WI38 (cell line): ENCODE data around the gene POU1F1.

Experiments
- H3K4me3 ChIP-seq: 2 replicates; pipeline ENCODE4 v1.5.1; 2011; ENCODE audit warnings: low read depth, mild to moderate bottlenecking, control low read depth, low read length
- CTCF ChIP-seq: IDR thresholded peaks from 2 replicates; pipeline ENCODE4 v1.5.1; 2012; ENCODE audit warnings: low read depth, mild to moderate bottlenecking, control low read depth, low read length

POU1F1 gene

GRCh38 chr3:87272718-87273341, 3.6 kb downstream of the POU1F1 start:
- H3K4me3 ChIP-seq, result no peak overlapping the region
- TF ChIP-seq CTCF, result no peak

GRCh38 chr3:87270908-87271700, 5.3 kb downstream of the POU1F1 start:
- TF ChIP-seq CTCF, result no peak
- no peak overlapping the region for H3K4me3 ChIP-seq

GRCh38 chr3:87269723-87270122, 6.7 kb downstream of the POU1F1 start:
- no peak for TF ChIP-seq CTCF
- H3K4me3 ChIP-seq, result no peak overlapping the region

- TF ChIP-seq CTCF, result no peak
- no peak overlapping the region for H3K4me3 ChIP-seq
These were observed 7.7 kb downstream of the POU1F1 start for GRCh38 chr3:87268646-87269211.

GRCh38 chr3:87267953-87268645, 8.3 kb downstream of the POU1F1 start:
- no peak for TF ChIP-seq CTCF
- H3K4me3 ChIP-seq, result no peak overlapping the region

GRCh38 chr3:87261925-87262324, 14.5 kb downstream of the POU1F1 start:
- H3K4me3 ChIP-seq, result no peak overlapping the region
- TF ChIP-seq CTCF, result no peak
